Measurements from ENCODE around the gene CEBPA. TPM values are rescaled to one million over a fixed set of nuclear protein-coding genes. Genes with fewer than 3 reads are reported as not detected.
A peak's percentile ranks its signal among the peaks of the same experiment; 100 is the strongest.

Gene CEBPA
- total RNA-seq, 2 donors from 2014 or later: 25.2 to 58.7 TPM

GRCh38 chr19:33275933-33276619, 26.3 kb downstream of the CEBPA start:
- TF ChIP-seq CTCF (IDR thresholded peaks at IDR 0.05) (no peak), POLR2AphosphoS5 (IDR thresholded peaks at IDR 0.05) (no peak), POLR2A (IDR thresholded peaks at IDR 0.05) (no peak)

GRCh38 chr19:33275559-33275932, 26.8 kb downstream of the CEBPA start:
- Histone ChIP-seq H3K27me3 (replicated peaks; ENCODE audit: insufficient read depth) (no peaks in the 10 kb centered on the region), H3K4me3 (no peak overlapping the region), H3K9me3 (no peaks in the 10 kb centered on the region), H3K36me3 (no peaks in the 10 kb centered on the region), H3K27ac (peak overlapping the region in 1 of 2 donors; percentile 76), H3K4me1 (replicated peaks) (peaks cover 9% of the 10 kb centered on the region)
- no peak for DNase-seq (ENCODE audit: low spot score)
- WGBS: 95% methylated on average over 3 of the region's 5 CpGs
- no peak for TF ChIP-seq CTCF (IDR thresholded peaks at IDR 0.05)
- TF ChIP-seq POLR2A (IDR thresholded peaks at IDR 0.05): no peak
- TF ChIP-seq POLR2AphosphoS5 (IDR thresholded peaks at IDR 0.05): no peak
- intact Hi-C loops (cut with DNase I): no loop called here

More at GRCh38 chr19:33275933-33276619, 26.3 kb downstream of the CEBPA start:
- 93% methylated on average over 19 of the region's 19 CpGs for WGBS
- Histone ChIP-seq H3K9me3 (no peaks in the 10 kb centered on the region), H3K36me3 (no peaks in the 10 kb centered on the region), H3K27ac (no peak overlapping the region), H3K4me1 (replicated peaks) (peaks cover 9% of the 10 kb centered on the region), H3K4me3 (no peak overlapping the region), H3K27me3 (replicated peaks; ENCODE audit: insufficient read depth) (no peaks in the 10 kb centered on the region)
- intact Hi-C loops (cut with DNase I): no loop called here
- DNase-seq (ENCODE audit: low spot score): no peak

- no peak overlapping the region for H3K4me3 ChIP-seq
- TF ChIP-seq POLR2AphosphoS5 (IDR thresholded peaks at IDR 0.05) (no peak), POLR2A (IDR thresholded peaks at IDR 0.05) (no peak), CTCF (IDR thresholded peaks at IDR 0.05) (no peak)
- peak overlapping the region; percentile 70 to 76 for H3K27ac ChIP-seq
- no peak for DNase-seq (ENCODE audit: low spot score)
- H3K4me1 ChIP-seq (replicated peaks): peaks cover 9% of the 10 kb centered on the region
- intact Hi-C loops (cut with DNase I): no loop called here
- no peaks in the 10 kb centered on the region for H3K27me3 ChIP-seq (replicated peaks; ENCODE audit: insufficient read depth)
- H3K36me3 ChIP-seq: no peaks in the 10 kb centered on the region
- H3K9me3 ChIP-seq: no peaks in the 10 kb centered on the region
- WGBS: 84% methylated on average over 16 of the region's 17 CpGs
These were observed 27.4 kb downstream of the CEBPA start for GRCh38 chr19:33274663-33275558.

- WGBS: 34% methylated on average over 16 of the region's 16 CpGs
- peak; percentile 73 for TF ChIP-seq POLR2AphosphoS5 (IDR thresholded peaks at IDR 0.05)
- no peak for TF ChIP-seq CTCF (IDR thresholded peaks at IDR 0.05)
- TF ChIP-seq POLR2A (IDR thresholded peaks at IDR 0.05): no peak
- intact Hi-C loops (cut with DNase I): no loop called here
- Histone ChIP-seq H3K36me3 (no peaks in the 10 kb centered on the region), H3K4me3 (no peak overlapping the region), H3K27me3 (replicated peaks; ENCODE audit: insufficient read depth) (no peaks in the 10 kb centered on the region), H3K4me1 (replicated peaks) (peaks cover 9% of the 10 kb centered on the region), H3K9me3 (no peaks in the 10 kb centered on the region), H3K27ac (peak overlapping the region; percentile 70 to 76)
- DNase-seq (ENCODE audit: low spot score): peak; percentile 77
These were observed 28.3 kb downstream of the CEBPA start for GRCh38 chr19:33273881-33274662.

All from prostate gland (tissue), 2 donors.